ENCODE results near the gene GPC4. TPM values are rescaled to one million over a fixed set of nuclear protein-coding genes. Genes with fewer than 3 reads are reported as not detected.

GPC4 gene
- total RNA-seq, 1 experiment from 2014 or later: 0.66 TPM

DNA sequence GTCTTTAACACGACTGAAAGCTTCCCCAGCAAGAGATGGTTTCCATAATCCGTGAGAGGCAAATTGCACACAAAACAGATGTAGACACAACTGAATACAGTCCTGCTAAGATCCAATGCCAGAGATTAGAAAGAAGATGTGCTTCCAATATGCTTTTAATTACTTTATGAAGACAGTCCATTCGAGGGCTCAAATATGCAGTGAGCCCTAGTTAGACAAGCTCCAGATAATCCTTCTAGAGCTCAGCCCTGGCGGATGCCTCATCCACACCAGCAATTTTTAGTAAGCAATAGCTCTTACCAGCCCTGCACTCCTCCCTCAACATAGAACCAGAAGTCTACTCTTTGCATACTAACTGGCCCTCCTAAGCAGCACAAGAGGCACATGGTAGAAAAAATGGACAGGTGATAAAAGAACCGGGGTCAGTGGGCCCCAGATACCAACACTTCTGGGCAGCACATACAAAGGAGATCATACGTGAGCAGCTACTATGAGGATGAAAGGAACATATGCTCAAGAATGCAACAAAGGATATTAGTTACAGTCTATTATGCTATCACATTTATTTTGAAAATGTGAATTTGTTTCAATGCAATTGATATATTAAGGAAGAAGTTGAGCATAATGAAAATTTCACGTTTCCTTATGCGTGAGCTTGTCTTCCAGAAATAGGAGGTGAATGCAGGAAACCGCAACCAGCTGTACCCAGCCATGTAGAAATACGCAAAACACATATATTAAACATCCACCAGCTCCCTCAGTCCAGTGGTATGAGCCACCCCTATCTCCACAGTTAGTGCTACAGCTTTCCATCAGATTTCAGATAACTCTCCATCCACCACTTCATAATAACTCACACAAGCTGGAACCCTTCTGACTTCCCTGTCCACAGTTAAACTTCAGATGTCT is 34.3 kb downstream of the GPC4 start:
- Histone ChIP-seq H3K4me3 (no peak overlapping the region), H3K9me3 (no peaks in the 10 kb centered on the region), H3K27me3 (no peaks in the 10 kb centered on the region), H3K36me3 (no peaks in the 10 kb centered on the region)
- DNase-seq: no peak

DNA sequence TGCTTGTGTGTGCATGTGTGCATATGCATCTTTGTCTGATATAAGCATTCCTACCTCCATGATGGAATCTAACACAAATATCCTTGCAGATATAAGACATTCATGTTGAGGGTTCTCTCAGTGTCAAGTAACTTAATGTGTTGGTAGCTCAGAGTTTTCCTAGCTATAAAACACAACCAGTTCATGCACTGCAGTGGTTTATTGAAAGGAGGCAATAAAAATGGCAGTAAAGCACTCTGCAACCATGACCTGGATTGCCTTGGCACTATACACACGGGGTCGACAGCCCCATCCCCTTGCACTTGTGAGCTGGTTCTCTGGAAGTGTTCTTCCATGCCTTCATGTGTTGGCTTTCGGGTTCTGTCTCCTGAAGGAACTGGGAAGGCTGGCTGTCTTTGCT is 38.9 kb downstream of the GPC4 start:
- Histone ChIP-seq H3K27me3 (no peaks in the 10 kb centered on the region), H3K9me3 (no peaks in the 10 kb centered on the region), H3K4me3 (no peak overlapping the region), H3K36me3 (no peaks in the 10 kb centered on the region)
- DNase-seq: no peak

DNA sequence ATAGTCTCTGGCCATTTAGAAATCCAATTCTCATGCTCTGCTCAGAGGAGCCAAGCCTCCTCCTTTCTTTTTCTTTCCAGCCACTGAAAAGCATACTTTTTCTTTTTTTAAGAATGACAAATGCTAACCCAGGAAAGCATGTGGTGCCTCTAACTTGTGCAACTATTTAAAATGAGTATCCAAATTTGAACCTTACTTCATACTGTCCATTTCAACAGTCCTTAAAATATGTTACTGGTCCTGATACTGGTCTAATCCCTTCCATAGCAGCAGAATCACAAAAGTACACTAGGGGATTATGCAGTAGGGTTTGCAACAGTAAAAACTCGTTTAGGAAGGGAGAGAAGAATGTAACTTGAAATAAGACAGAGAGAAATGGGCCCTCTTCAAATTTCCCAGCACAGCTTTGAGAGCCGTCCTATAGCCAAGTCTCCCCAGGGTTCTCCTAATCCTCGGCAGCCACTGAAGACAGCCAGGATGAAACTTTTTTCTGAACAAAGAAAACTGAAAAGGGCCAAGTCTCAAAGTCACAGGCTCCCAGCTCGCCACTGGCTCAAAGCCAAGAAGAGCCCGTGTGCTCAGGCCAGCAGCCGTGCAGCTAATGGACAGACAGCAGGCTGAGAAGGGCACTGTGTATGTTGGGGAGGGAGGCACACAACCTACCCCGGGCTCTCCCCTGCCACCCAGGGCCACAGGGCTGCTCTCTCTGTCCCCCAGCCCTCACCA is 39.5 kb downstream of the GPC4 start:
- no peaks in the 10 kb centered on the region for H3K36me3 ChIP-seq
- no peak for DNase-seq
- H3K4me3 ChIP-seq: no peak overlapping the region
- no peaks in the 10 kb centered on the region for H3K9me3 ChIP-seq
- H3K27me3 ChIP-seq: no peaks in the 10 kb centered on the region

DNA sequence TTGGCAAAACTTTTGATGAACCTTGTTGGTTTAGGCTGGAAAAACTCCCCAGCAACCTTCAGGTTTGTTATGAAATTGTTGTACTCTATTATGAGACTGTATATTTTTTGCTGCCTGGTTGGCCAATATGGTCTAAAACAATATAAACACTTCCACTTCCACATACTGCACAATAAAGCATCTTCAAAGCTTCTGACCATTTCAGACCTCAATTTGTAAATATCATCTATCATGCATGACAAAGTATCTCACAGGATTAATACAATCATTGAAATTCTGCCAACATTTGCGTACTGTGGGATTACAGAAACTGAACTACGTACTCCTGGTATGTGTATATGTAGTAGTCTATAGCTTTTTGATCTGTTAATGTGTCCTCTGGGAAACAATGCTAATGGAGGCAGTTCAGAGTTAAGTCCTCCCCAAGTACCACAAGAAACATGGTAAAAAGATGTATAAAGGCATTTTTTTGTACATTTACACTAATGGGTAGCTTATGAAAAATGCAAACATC is 40.4 kb downstream of the GPC4 start:
- no peak overlapping the region for H3K4me3 ChIP-seq
- H3K27me3 ChIP-seq: no peaks in the 10 kb centered on the region
- no peaks in the 10 kb centered on the region for H3K9me3 ChIP-seq
- no peaks in the 10 kb centered on the region for H3K36me3 ChIP-seq
- DNase-seq: no peak

DNA sequence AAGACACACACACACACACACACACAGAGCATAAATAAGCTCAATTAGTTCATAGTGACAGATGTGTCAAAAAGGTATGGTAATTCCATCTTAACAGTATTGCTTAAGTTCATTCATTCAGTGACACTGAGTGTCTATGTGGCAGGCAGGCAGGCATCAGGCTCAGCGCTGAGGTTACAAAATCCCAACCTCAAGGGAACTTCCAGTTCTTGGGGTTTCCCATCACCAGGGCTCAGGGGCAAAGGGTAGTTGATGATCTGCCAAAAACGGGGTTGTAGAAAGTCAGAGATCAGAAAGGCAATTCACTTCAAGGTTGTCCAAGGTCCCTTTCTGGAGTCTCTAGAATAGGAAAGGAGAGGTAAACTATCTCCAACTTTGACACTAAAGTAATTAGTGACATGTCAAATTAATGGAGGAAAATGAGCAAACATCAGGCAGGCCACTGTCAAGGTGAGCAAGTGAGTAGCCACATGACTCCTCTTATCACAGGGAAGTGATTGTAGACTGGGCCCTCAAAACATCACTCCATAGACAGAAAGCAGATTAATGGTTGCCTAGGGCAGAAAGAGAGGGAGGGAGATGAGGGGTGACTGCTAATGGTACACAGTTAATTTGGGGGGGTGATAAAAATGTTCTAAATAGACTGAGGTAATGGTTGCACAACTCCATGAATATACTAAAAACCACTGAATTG is 41.8 kb downstream of the GPC4 start:
- H3K9me3 ChIP-seq: no peaks in the 10 kb centered on the region
- H3K36me3 ChIP-seq: no peaks in the 10 kb centered on the region

DNA sequence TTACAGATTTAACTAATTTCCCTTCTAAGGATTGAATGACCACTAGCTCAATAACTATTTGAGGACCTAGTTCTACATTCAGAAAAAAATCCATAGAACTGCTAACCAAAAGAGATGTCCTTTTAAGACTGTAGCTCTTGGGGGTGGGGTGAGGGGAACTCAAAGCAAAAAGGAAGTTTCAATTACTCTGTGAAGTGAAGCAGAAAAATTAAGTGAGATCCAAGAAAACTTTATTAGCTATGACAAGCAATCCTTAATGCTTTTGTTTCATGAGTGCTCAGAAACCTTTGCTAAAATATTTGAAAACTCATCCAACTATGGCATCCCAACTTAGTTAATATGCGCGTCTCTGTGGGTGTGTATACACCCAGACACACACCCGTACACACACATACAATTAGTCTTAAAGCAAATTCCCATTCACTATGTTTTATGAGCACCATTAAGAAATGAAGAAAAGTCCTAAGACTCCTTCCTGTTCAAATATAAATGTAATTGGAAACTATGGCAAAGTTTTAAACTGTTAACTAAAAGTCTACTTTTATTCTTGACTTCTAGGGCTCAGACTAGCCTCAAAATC is 44.5 kb downstream of the GPC4 start:
- DNase-seq: no peak
- H3K27me3 ChIP-seq: no peaks in the 10 kb centered on the region
- no peaks in the 10 kb centered on the region for H3K36me3 ChIP-seq
- no peak overlapping the region for H3K4me3 ChIP-seq
- no peaks in the 10 kb centered on the region for H3K9me3 ChIP-seq

More for the DNA sequence above, 41.8 kb downstream of the GPC4 start:
- Histone ChIP-seq H3K4me3 (no peak overlapping the region), H3K27me3 (no peaks in the 10 kb centered on the region)
- no peak for DNase-seq

DNA sequence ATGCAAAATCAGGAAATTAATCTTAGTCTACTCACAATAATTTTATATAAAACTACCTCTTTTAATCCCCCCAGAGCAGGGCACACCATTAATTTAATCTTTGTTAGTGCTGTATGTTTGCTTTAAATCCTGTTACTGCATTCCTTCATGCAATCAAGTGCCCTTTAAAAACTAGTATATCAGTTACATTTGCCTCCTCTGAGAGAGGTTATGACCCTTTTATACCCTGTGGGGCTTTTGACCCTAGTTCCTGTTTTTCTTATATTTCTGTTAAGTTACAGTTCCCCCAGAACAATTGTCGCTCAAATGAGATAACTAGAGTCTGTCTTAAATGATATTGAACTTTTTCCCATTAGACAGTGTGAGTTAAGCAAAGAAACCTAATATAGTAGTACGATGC is 46.2 kb downstream of the GPC4 start:
- no peaks in the 10 kb centered on the region for H3K36me3 ChIP-seq
- no peaks in the 10 kb centered on the region for H3K9me3 ChIP-seq
- DNase-seq: no peak
- no peak overlapping the region for H3K4me3 ChIP-seq
- H3K27me3 ChIP-seq: no peaks in the 10 kb centered on the region

DNA sequence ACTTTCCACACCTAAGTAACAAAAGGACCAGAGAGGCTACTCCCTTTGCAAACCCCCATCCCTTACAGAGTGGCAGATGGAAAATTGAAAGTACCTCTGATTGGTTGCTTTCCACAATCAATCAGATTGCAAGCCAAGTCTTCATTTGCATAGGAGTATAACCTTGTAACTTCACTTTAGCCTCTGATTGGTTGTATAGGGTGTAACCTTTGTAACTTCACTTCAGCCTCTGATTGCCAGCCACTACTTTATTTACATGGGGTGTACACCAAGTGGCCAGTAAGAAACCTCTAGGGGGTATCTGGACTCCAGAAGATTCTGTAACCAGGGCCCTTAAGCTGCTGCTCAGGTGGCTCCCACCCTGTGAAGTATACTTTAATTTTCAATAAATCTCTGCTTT is 48.6 kb downstream of the GPC4 start:
- DNase-seq: no peak
- H3K9me3 ChIP-seq: no peaks in the 10 kb centered on the region
- H3K4me3 ChIP-seq: no peak overlapping the region
- H3K36me3 ChIP-seq: no peaks in the 10 kb centered on the region
- no peaks in the 10 kb centered on the region for H3K27me3 ChIP-seq

DNA sequence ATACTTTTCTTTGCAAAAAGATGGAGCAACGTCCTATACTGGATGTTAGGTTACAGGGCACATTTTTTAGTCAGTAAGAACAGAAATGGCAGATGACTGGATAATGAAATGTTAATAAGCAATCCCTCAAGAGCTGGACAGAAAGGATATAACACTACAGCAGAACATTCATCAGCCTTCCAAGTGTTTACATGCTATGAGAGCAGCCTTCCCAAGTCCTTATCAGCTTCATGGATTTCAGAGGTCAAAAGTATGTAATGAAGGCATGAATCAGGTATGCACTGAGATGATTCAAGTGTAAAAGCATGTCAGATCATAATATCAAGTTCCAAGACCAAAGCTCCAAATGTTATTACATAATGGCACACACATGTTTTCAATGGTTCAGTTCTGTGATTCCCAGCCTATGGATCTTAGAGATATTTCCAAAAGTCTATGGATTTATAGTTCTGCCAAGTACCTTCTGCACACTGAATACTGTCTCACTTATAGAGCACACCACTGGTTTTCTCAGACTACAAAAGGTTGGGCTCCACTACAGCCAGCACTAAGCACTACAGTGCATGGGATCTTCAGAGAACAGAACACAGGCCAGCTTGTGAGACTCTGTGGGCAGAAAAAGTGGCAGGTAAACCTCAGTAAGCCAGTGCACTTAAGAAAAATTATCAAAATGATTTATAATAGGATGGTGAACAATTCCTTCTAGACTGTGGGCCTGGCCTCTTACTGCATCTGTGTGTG is 49.2 kb downstream of the GPC4 start:
- H3K27me3 ChIP-seq: no peaks in the 10 kb centered on the region
- no peak for DNase-seq
- H3K4me3 ChIP-seq: no peak overlapping the region

DNA sequence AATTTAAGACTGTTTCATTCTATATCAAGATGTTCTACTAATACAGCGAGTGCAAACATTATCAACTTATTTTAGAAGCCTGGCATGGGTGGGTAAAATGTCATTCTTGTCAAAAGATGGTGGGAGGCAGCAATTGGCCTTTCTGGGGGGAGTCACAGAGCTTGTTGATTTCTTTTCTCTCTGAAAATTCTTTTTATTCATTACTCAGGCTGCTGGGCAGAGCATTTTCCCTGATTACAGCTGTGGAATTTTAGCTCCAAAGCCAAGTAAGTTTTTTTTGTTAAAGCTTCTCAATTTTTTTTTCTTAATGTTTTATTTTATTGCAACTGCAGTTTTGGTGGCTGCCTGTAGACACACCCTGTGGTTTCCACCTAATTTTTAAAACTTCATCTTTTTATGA is 50.4 kb downstream of the GPC4 start:
- Histone ChIP-seq H3K27me3 (no peaks in the 10 kb centered on the region), H3K36me3 (no peaks in the 10 kb centered on the region), H3K4me3 (no peak overlapping the region), H3K9me3 (no peaks in the 10 kb centered on the region)
- DNase-seq: no peak

More for the DNA sequence above, 49.2 kb downstream of the GPC4 start:
- no peaks in the 10 kb centered on the region for H3K9me3 ChIP-seq
- no peaks in the 10 kb centered on the region for H3K36me3 ChIP-seq

DNA sequence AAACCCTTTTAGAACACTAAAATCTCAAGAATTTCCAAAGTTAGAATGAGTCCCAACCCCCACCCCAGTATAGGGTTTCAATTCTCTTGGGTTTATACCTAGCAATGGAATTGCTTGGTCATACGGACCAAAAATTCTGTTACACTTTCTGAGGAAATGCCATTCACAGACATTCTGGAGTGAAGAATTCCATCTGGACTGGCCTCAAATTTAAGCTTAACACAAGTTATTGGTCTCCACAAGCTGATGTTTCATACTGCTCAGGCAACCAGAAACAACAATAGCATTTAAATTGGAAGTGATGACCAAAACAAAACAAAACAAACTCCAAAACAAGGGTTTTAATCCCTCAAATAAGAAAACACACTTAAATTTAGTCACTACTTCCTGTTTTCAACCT is 51.1 kb downstream of the GPC4 start:
- H3K36me3 ChIP-seq: no peaks in the 10 kb centered on the region
- no peaks in the 10 kb centered on the region for H3K9me3 ChIP-seq
- no peak overlapping the region for H3K4me3 ChIP-seq
- no peaks in the 10 kb centered on the region for H3K27me3 ChIP-seq
- no peak for DNase-seq

DNA sequence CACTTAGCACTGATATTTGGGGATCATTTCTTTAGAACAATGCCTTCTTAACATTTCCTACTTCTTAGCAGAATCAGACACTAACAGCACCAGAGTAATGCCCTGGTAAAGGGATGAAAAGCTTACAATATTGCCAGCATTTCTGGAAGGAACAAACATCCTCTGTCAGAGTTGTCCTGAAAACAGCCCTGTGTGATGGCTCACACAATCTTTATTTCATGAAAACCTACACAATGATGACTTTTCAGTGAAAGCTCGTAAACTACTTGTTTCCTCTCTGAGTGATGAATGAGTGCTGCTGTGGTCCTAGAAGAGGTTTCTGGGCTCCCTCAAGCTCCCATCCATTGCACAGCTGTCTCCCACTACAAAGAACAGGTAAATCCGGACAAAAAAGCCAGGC is 52.8 kb downstream of the GPC4 start:
- no peak overlapping the region for H3K4me3 ChIP-seq
- DNase-seq: no peak
- H3K27me3 ChIP-seq: no peaks in the 10 kb centered on the region
- H3K9me3 ChIP-seq: no peaks in the 10 kb centered on the region
- no peaks in the 10 kb centered on the region for H3K36me3 ChIP-seq

DNA sequence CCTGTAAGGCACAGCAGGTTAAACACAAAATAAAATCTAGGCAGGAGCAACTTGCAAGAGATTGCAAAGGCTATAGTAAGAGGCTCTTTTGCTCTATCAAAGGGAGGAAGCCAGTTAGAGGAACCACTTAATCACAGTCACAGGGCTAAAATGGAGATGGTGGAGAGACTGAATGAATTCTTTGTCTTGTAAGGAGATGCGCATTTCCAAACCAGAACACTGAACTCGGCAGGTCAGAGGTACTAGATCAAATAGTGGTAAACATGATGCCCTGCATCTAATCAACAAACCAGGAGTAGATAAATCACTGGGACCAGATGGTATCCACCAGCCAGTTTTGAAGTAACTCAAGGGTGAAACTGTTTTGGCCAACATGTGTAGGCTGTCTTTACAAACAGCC is 55.8 kb downstream of the GPC4 start:
- Histone ChIP-seq H3K27me3 (no peaks in the 10 kb centered on the region), H3K36me3 (no peaks in the 10 kb centered on the region), H3K4me3 (no peak overlapping the region), H3K9me3 (no peaks in the 10 kb centered on the region)
- no peak for DNase-seq

DNA sequence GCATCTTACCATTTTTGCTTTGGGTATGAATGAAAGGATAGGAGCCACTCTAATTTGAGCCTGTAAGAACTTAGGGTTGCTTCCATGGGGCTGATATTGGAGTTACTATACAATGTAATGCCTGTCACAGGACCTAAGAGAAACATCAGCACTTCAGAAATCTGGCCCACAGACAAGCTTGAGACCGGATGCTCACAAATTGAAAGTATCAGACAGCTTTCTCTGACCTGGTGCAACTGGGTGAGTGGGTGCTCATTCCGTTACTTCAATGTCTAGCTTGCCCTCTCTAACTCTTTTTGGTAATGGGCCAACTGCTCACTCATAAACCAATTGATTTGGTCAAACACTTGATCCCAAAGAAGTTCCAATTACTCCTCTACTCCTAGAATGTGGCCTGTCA is 62.1 kb downstream of the GPC4 start:
- no peak for DNase-seq
- Histone ChIP-seq H3K27me3 (no peaks in the 10 kb centered on the region), H3K9me3 (no peaks in the 10 kb centered on the region), H3K4me3 (no peak overlapping the region), H3K36me3 (no peaks in the 10 kb centered on the region)

DNA sequence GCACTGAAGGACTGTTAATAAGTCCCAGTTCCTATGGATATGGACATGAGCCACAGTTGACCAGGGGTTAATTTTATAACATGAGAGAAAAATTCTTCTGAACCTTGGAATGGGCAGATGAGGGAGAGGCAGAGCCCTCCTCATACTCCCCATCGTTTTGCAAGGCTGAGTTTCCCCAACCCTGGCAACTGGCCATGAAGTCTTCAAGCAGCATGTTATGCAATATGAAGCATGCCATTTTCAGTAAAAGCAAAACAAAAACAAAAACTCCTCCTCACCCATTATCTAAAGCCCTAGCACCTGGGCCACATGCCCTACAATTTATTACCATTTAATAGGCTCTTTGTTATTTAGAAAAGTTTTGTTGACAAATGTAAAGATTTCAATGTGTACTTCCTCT is 64.5 kb downstream of the GPC4 start:
- no peak for DNase-seq
- H3K4me3 ChIP-seq: no peak overlapping the region
- H3K36me3 ChIP-seq: no peaks in the 10 kb centered on the region
- no peaks in the 10 kb centered on the region for H3K9me3 ChIP-seq
- no peaks in the 10 kb centered on the region for H3K27me3 ChIP-seq

DNA sequence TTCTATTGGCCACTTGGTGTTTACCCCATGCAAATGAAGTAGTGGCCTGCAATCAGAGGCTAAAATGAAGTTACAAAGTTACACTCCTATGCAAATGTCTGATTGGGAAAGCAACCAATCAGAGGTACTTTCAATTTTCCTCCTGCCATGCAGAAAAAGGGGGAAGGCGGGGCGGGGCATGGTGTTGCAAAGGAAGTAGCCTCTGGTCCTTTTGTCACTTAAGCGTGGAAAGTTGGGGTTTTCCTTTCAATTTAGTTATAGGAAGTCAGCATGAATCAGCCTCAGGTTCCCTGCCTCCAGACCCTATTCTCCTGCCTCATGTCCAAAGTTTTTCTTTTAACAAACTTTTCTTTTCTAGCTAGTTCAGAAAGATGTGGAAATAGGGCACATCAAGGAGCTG is 69.3 kb downstream of the GPC4 start:
- no peak for DNase-seq
- Histone ChIP-seq H3K9me3 (no peaks in the 10 kb centered on the region), H3K27me3 (no peaks in the 10 kb centered on the region), H3K4me3 (no peak overlapping the region), H3K36me3 (no peaks in the 10 kb centered on the region)

All from MG63 (cell line).